Epithelial cell of proximal tubule (primary cell): ENCODE results near the gene RAB15. TPM values are rescaled to one million over a fixed set of nuclear protein-coding genes. Genes with fewer than 3 reads are reported as not detected.

ENCODE experiments used
- DNase-seq: peaks from one replicate; pipeline ENCODE4 v3.0.0-alpha.2; 2011; ENCODE audit warnings: low read depth
- H3K4me3 ChIP-seq: 2 replicates; pipeline ENCODE4 v1.5.1; 2011; ENCODE audit warnings: low read depth, mild to moderate bottlenecking, low read length
- total RNA-seq: library from RNA; depleted of rRNA; stranded (reverse); fragments of >200 nt; gene quantifications from 2 replicates; pipeline ENCODE4 v1.2.3, GENCODE V29; 2015
- TF ChIP-seq, protein P1 (sequence below): conservative IDR thresholded peaks from 2 replicates; pipeline ENCODE4 v1.5.1; 2012; ENCODE audit warnings: low read depth, mild to moderate bottlenecking, low read length

Gene RAB15
- total RNA-seq, 1 donor from 2014 or later: 21.2 TPM

DNA sequence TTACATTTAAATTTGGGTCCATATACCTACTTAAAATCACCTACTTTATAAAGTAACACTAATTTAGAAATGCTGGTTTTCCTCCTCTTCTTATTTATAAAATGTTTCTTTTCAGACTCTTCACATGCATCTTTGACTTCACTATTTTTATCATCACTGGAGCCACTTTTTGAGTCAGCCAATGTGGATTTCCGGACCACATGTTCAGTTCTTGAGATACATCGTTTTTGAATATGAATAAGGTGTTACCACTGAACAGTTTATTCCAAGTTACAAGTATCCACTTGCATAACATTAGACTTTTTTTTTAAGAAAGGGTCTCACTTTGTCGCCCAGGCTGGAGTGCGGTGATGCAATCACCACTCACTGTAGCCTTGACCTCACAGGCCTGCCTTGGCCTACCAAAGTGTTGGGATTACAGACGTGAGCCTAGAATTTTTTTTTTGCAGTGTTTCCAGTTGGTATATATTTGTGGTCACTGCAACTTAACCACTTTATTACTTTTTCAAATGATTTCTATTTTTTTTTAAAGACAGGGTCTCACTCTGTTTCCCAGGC lies 20.3 kb upstream of the RAB15 start:
- no peak for DNase-seq
- TF ChIP-seq, protein P1, sequence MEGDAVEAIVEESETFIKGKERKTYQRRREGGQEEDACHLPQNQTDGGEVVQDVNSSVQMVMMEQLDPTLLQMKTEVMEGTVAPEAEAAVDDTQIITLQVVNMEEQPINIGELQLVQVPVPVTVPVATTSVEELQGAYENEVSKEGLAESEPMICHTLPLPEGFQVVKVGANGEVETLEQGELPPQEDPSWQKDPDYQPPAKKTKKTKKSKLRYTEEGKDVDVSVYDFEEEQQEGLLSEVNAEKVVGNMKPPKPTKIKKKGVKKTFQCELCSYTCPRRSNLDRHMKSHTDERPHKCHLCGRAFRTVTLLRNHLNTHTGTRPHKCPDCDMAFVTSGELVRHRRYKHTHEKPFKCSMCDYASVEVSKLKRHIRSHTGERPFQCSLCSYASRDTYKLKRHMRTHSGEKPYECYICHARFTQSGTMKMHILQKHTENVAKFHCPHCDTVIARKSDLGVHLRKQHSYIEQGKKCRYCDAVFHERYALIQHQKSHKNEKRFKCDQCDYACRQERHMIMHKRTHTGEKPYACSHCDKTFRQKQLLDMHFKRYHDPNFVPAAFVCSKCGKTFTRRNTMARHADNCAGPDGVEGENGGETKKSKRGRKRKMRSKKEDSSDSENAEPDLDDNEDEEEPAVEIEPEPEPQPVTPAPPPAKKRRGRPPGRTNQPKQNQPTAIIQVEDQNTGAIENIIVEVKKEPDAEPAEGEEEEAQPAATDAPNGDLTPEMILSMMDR: no peak
- H3K4me3 ChIP-seq: no peak overlapping the region

DNA sequence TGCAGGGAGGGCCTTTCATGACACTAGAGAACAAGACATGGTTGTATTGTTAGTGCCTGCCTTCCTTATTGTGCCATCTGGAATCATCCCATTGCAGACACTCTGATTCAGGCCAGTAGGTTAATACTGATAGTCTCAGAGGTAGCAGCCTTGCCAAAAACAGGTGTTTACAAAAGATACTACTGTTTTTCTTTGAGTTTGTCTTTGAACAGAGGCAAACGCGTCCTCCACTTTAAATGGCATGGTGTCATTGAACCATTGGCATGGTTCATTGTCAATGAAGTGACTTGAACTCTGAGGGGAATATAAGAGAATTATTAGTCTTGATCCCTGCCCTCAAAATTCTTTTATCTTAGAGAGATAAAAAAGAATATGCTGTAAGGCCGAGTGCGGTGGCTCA lies 18.8 kb upstream of the RAB15 start:
- no peak overlapping the region for H3K4me3 ChIP-seq
- no peak for DNase-seq
- TF ChIP-seq, protein P1: no peak

DNA sequence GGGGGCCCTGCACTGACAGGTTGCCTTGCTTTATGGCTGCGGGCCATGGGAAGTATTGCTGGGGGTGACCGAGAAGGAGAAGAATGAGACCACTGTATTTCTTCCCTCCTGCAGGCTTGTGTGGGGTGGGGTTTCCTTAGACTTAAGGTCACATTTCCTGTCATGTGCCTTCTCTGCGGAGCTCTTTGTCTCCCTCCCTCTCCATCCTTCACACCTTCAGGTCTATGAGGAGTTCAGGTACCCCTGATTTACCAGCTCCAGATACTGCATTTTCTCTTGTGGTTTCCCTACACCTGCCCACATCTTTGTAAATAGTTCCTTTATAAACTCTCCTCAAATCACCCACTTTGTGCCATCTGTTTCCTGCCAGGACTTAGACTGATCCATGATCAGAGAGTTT lies 18.2 kb upstream of the RAB15 start:
- TF ChIP-seq, protein P1: no peak
- no peak overlapping the region for H3K4me3 ChIP-seq
- DNase-seq: no peak

DNA sequence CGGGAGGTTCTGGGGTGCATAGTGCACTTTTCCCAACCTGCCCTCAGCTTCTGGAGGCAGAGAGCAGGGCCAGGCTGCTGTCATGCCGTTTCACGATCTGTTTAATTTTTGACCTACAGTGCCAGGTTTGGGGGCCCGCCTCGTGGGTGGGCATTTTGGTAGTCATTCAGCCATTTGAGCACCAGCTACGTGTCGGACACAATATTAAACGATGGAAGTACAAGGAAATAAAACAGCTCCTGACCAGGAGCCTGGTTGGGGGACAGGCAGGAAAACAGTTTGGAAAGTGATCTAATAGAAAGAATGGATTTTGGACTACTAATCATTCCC lies 15.3 kb upstream of the RAB15 start:
- TF ChIP-seq, protein P1: no peak
- DNase-seq: no peak
- H3K4me3 ChIP-seq: peak overlapping the region; percentile 82

DNA sequence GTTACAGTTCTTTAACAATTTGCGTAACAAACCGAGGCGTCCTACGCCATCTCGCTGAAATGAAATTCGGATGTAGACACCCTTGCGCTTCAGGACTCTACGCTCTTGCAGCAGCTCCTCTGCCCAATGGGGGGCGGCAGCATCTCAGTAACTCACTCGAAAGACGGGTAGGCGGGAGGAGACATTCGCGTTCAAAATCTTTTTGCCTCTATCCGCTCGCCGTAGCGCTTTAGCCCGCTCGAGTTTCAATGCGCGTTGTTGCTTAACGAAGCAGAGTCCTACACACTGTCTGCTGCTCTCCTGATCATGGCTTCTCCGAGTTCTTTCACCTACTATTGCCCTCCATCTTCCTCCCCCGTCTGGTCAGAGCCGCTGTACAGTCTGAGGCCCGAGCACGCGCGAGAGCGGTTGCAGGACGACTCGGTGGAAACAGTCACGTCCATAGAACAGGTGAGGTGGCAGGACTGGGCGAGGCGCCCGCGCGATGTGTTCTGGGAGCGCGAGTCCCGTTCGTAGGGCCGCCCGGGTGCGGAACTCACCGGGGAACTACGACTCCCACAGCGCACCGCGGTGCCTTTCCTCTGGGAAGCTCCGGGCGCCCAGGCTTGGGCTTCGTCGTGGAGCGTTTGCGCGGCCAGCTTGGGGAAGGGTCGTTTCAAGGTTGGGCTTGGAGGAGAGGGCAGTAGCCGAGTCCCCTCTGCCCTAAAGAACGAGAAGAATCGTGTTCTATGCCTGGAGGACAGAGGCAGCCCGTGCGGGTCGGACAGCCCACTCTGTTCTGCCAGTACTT lies 14.7 kb upstream of the RAB15 start, which contains the start of gene FNTB:
FNTB (plus strand) TSS at position 248 of the 790 bp plus-strand sequence; CDS start at position 307, 59 bp downstream.
- TF ChIP-seq, protein P1: peak; percentile 75
- H3K4me3 ChIP-seq: peak within 1 kb of the TSS; percentile 82
- peak; percentile 82 for DNase-seq

DNA sequence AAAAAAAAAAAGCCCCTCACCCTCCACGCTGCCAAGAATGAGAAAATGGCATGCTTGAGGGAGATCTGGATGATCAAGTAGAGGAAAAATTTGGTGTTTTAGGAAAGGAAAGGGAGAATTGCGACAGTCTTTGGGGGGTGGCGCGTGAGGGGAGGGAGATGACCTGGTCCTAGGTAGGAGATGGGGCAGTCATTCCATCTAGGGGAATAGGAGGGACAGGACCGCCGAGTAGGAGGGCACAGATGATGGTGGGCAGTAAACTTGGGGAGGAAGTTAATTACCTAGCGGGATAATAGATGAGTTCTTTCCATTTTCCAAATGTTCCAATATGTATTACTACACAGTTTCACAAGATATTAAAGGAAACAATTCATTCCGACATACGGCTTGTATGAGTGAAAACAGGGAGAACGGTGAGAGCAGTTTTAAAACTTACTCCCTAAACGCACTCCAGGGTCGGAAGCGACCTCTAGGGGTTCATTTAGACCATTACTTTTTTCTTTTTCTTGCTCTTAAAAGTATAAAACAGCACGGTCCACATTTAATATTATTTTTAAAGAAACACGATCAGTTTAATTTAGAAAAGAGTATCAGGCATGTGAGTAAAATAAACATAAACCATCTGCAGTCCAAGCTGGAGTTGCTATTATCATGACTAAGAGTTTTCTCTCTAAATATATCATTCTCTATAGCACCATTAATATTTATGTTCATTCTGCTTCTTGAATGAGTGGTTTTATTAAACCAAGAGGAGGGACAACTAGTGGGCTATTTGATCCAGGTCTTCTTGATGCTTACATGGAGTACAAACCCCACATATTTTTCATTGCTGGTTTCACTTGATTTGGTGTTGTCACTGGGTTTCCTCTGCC lies 11.5 kb upstream of the RAB15 start:
- H3K4me3 ChIP-seq: peak overlapping the region; percentile 34
- TF ChIP-seq, protein P1: peak; percentile 71
- no peak for DNase-seq
